GM19324 (cell line): Measurements from ENCODE around the gene UNC13B.
"Not testable (repeated sequence)": the region's sequence is repeated elsewhere in the genome, so short reads cannot be mapped to it uniquely, and the experiment has no call there.

Experiments
- ATAC-seq: cut with Tn5 transposase; IDR thresholded peaks from one replicate; pipeline ENCODE4 v1.9.1; 2021; ENCODE audit warnings: mild to moderate bottlenecking, moderate library complexity; ENCODE audit not compliant: unreplicated experiment, low FRiP score

The UNC13B gene

GRCh38 chr9:35364817-35365585, 203.2 kb downstream of the UNC13B start:
- ATAC-seq = no peak

GRCh38 chr9:35366627-35367026, 204.8 kb downstream of the UNC13B start:
- no peak for ATAC-seq

- ATAC-seq = no peak
These were observed 205.6 kb downstream of the UNC13B start for GRCh38 chr9:35367451-35367850.

- ATAC-seq = no peak
These were observed 208.4 kb downstream of the UNC13B start for GRCh38 chr9:35370241-35370640.

GRCh38 chr9:35374436-35374835, 212.6 kb downstream of the UNC13B start:
- ATAC-seq = no peak

GRCh38 chr9:35374910-35375309, 213.1 kb downstream of the UNC13B start:
- no peak for ATAC-seq

GRCh38 chr9:35380039-35380438, 218.2 kb downstream of the UNC13B start:
- ATAC-seq = no peak

GRCh38 chr9:35380619-35381018, 218.8 kb downstream of the UNC13B start:
- ATAC-seq = no peak

GRCh38 chr9:35385042-35385441, 223.2 kb downstream of the UNC13B start:
- ATAC-seq = no peak

- no peak for ATAC-seq
These were observed 233.4 kb downstream of the UNC13B start for GRCh38 chr9:35395076-35395705.

GRCh38 chr9:35395706-35396101, 233.9 kb downstream of the UNC13B start:
- ATAC-seq = no peak

GRCh38 chr9:35396560-35397215, 234.9 kb downstream of the UNC13B start:
- no peak for ATAC-seq

GRCh38 chr9:35397216-35397698, 235.4 kb downstream of the UNC13B start:
- no peak for ATAC-seq

GRCh38 chr9:35397923-35398322, 236.1 kb downstream of the UNC13B start:
- no peak for ATAC-seq

GRCh38 chr9:35398651-35399335, 237.0 kb downstream of the UNC13B start:
- no peak for ATAC-seq

GRCh38 chr9:35404865-35405264, 243.1 kb downstream of the UNC13B start:
- no peak for ATAC-seq

- no peak for ATAC-seq
These were observed 244.6 kb downstream of the UNC13B start for GRCh38 chr9:35406183-35406959.

GRCh38 chr9:35407846-35408245, 246.0 kb downstream of the UNC13B start:
- no peak for ATAC-seq

GRCh38 chr9:35409434-35409833, 247.6 kb downstream of the UNC13B start:
- not testable (repeated sequence) for ATAC-seq

- ATAC-seq = no peak
These were observed 253.1 kb downstream of the UNC13B start for GRCh38 chr9:35414889-35415288.
